Measurements from ENCODE around the gene SIK2.

DNA sequence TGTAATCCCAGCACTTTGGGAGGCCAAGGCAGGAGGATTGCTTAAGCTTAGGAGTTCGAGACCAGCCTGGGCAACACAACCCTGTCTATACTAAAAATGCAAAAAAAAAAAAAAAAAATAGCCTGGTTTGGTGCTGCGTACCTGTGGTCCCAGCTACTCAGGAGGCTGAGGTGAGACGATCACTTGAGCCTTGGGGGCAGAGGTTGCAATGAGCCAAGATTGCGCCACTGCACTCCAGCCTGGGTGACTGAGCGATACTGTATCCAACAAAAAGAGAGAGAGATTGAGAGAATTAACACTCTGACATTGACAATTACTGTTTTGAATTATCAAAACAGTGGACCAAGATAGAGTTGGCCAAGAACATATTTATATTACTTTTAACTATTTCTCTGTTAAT lies 53.7 kb downstream of the SIK2 start:
- TF ChIP-seq, protein P1, sequence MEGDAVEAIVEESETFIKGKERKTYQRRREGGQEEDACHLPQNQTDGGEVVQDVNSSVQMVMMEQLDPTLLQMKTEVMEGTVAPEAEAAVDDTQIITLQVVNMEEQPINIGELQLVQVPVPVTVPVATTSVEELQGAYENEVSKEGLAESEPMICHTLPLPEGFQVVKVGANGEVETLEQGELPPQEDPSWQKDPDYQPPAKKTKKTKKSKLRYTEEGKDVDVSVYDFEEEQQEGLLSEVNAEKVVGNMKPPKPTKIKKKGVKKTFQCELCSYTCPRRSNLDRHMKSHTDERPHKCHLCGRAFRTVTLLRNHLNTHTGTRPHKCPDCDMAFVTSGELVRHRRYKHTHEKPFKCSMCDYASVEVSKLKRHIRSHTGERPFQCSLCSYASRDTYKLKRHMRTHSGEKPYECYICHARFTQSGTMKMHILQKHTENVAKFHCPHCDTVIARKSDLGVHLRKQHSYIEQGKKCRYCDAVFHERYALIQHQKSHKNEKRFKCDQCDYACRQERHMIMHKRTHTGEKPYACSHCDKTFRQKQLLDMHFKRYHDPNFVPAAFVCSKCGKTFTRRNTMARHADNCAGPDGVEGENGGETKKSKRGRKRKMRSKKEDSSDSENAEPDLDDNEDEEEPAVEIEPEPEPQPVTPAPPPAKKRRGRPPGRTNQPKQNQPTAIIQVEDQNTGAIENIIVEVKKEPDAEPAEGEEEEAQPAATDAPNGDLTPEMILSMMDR (IDR thresholded peaks at IDR 0.05 in 8 of 11, conservative IDR thresholded peaks at IDR 0.05 in 3 of 11): no peak
- no peak for TF ChIP-seq POLR2AphosphoS5 (IDR thresholded peaks at IDR 0.05)
- no peak for TF ChIP-seq POLR2A (IDR thresholded peaks at IDR 0.05)

Measured in spleen (tissue), 7 donors.